HG02588 (cell line): ENCODE results near the gene LRRC52.

ENCODE experiments used
- ATAC-seq: cut with Tn5 transposase; IDR thresholded peaks from one replicate; pipeline ENCODE4 v1.9.1; 2021; ENCODE audit warnings: mild to moderate bottlenecking, moderate library complexity; ENCODE audit not compliant: unreplicated experiment

LRRC52 gene, protein sequence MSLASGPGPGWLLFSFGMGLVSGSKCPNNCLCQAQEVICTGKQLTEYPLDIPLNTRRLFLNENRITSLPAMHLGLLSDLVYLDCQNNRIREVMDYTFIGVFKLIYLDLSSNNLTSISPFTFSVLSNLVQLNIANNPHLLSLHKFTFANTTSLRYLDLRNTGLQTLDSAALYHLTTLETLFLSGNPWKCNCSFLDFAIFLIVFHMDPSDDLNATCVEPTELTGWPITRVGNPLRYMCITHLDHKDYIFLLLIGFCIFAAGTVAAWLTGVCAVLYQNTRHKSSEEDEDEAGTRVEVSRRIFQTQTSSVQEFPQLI

DNA sequence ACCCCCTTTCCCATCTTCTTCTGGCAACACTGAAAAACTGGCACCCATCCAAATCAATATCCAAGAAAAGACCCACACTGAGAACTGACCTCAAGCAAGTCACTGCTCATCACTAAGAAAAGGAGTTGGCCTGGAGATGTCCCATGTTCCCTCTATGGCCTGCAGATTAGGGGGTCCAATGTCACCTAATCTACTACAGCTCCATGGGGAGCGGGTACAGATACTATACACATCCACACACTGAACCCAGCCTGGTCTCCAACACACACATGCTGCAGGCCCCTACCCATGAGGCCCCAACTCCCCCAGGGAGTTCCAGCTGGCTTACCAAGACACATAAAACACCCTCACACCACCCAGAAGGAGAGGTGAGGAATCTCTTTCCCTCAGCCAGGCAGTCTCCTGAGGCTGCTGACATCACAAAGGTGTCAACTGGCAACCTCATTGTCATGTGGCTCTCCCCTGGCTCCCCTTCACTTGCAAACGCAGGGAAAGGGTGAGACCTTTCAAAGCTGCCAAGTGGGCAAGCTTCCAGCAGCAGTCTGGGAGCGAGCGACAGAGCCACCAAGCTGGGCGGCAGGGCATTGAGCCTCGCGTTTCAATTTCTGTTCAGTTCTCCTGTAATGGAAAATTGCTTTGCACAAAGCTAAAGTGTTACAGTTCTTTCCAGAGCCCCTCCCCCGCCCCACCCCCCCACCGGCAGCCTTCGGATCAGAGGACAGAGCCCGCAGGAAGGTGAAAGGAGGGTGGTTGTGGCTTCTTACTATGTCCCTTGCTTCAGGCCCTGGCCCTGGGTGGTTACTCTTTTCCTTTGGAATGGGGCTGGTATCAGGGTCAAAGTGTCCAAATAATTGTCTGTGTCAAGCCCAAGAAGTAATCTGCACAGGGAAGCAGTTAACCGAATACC, at the start of gene LRRC52:
LRRC52 (plus strand) TSS at position 469 of the 907 bp plus-strand sequence; CDS start at position 766, 297 bp downstream.
- ATAC-seq, result no peak

DNA sequence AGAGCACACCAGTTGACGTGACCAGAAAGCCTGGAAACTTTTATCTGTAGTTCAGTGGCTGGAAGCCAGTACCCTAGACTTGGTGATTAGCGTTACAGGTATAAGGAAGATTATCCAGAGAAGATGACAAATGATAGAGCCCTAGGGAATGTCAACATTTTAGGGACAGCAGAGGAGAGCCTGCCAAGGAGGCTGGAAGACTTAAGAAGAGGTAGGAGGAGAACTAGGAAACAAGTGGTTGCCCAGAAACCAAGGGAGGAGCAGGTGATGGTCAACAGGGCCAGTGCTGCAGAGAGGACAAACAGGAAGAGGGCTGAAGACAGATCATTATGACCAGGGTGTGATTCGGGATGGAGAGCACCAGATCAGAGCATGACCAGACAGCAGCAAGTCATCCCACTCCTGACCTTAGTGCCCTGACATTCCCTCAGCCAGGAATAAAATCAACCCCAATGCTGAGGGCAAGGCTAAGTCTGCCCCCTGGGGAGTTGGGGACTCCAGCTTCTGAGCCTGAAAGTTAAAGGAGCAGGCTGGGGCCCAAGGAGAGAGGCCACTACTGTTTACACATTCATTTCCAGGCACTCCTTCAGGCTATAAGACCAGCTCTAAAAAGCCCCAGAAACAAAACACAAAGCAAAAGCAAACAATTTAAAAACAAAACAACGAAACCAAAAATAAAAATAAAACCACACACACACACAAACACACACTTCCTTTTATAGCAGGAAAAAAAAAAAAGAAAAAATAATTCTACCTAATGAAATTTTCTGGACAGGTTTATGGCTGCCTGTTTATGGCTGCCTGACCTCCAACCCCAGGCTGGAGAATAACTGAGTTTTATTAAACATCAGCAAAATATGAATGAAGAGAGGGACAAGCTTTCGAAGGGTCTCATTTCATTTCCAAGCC, 48.6 kb upstream of the LRRC52 start:
- no peak for ATAC-seq

DNA sequence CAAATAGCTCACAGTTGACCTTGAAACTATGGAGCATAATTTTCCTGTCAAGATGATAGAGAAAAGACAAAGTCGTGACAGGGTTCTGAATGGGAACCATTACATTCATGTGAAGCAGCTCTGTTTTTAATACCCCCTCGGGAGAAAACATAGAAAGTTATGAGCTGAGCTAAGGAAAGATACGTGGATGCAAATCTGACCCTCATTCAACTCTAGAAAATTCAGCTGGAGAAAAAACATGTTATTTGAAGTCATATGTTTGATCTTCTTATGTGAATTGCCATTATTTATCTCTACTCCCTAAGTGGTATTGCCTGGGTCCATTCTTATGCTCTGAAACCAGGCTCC, 48.0 kb upstream of the LRRC52 start:
- no peak for ATAC-seq

DNA sequence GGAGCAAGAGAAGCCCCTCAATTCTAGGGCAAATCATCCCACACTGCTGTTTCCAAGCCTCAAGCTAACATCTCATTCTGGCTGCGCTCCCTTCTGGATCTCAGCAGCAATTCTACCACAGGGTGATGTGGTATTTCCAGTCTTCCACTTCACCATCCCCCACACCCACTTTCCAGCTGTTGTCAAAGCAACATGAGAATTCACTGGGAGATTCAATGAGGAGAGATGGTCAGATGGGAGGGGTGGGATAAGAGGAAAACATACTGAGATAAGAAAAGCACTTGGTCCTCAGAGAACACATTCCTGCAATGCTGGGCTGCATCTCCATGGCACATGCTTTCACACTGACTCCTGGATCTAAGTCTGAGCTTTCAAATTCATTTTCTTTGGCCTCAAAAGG, 47.3 kb upstream of the LRRC52 start:
- ATAC-seq, result no peak

DNA sequence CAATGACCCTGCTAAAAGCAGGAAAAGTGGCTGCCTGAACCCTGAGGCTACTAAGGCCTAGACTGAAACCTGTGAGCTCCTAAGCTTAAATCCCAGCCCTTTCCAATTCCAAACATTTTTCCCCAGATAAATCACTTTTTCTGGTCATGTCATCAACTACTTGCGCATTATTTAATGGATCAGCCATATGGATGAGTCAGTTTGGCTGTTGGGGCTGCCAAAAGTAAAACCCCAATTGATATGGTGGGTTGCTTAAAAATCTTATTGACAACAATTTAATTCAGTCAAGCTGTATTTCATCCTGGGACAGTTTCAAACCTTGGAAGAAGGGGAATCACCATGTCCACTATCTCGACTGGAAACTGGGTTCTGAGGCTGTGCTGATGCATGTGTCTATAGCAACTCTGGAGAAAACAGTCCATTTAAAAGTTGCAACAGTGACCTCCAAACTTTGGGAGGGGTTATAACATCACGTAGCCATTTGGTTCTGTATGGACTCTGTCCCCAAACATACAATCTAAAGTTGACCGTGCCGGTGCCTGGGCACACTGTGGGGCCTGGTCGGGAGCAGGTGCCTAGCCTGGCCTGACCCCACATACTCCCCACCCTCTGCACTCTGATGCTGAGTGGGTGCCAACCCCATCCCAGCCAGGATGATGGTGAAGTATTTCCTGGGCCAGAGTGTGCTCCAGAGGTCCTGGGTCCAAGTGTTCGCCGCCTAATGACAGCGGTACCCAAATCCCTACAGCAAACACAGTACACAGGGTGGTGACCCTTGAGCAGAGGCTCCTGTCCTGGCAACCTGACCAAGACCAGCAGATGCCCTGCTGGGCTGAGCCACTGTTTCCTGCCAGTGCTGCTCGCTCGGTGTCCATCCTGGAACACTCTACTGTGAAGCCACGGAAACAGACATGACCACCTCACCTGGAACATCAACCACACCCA, 46.5 kb upstream of the LRRC52 start:
- no peak for ATAC-seq

DNA sequence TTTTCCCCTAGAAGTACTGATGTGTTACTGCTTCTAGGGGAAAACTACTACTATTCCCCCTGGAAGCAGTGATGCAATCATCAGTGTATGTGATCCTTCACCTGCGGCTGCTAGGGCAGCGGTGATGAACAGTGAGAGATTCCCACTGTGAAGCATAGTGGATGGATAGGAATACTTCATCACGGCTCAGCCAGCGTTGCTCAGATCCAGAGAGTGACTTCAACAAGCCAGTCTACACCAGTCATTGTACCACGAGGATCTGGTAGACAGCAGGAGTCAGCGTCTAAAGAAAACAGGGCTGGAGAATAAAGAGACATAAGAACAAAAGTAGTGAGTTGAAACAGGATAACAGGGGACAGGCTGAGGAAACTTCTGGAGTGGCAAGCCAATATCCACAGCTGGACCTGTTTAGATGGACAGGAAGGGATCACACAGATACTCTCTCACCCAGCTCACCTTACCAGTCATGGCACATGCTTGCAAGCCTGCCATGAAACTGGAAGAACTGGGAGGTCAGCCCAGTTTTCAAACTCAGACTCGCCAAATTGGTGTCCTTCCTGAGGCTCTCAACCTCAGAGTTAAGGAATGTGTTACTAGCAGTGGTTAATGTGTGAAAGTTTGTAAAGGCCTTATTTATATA, 42.4 kb upstream of the LRRC52 start:
- no peak for ATAC-seq

DNA sequence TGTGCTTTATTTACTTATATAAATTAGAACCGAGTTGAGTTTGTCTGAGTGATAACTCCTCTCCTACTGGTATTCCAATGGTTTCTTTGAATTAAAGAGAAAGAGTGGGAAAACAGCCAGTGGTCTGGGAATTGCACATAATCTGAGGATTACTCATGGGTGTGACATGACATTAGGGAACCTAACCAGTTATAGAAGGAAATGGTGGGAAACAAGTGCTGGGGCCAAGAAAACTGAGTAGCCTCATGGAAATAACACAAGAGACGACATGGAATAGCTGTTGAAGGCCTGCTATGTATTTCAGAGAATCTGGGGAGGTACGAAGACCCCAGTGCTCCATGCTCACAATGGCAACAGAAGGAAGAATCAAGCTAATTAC, 41.8 kb upstream of the LRRC52 start:
- no peak for ATAC-seq

DNA sequence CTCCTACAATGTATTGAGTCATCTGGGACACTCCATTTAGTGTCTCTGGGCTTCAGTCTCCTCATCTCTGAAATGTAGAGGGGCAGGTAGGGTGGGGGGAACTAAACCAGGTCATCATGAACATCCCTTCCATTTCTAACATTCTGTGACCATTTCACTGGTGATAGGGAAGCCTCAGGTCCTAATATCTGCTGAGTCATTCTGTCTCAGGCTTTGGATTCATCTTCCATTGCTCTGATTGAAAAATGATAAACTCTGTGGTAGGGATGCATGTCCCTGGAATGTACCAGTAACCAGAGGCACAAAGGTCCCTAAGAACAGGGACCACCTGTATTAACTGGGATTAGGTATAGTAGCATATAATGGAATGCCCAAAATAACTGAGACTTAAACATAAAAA, 36.2 kb upstream of the LRRC52 start:
- ATAC-seq, result no peak

DNA sequence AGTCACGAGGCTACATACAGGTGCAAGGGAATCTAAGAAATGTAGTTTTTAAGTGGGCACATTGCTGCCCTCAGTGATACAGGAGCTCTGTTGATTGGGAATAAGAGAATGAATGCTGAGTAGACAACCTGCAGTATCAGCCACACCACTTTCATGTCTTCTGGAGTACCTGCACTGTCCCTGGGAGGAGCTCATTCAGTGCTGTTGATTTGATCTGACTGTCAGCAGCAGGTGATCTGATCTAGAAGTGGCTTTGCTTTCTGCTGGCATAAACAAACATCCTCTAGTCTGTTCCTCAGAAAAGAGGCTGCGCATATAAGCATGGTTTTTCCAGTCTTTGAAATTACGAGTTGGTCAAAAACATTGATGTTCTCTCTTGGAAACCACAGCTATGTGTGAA, 35.5 kb upstream of the LRRC52 start:
- ATAC-seq, result no peak

DNA sequence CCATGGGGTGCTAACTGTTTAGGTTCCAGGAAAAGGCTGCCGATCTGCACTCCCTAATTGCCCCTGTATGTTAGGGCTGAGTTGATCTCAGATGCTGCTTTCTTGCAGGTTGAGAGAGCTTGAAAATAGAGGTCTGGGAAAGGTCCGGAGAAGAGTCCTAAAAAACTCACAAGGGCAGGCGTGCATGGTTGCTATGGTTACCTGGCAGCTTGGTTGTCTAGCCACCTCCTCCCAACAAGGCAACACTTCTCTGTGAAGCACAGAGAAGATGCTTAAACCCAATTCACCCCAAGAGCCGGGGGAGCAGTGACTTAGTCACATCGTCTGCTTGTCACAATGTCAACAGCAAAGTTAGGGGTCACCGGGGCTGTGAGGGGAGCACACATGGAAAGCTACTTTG, 31.0 kb upstream of the LRRC52 start:
- ATAC-seq, result no peak

DNA sequence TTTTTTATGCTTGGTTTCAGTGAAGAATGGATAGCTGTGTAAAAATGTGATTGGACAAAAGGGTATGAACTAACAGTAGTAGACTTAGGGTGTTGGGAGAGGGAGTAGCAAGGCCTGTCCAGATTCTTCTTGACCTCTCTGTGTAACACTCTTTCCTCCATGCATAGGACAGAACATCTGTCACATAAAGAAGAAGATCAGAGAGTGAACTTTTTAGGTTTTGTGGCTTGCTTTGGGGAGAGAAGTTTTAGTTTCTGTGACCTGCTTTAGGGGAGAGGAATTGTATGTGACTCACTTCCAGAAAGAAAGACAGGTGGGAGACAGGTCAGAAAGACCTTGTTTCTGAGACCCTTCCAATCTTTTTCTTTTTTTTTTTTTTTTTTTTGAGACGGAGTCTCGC, 27.3 kb upstream of the LRRC52 start:
- ATAC-seq, result no peak

DNA sequence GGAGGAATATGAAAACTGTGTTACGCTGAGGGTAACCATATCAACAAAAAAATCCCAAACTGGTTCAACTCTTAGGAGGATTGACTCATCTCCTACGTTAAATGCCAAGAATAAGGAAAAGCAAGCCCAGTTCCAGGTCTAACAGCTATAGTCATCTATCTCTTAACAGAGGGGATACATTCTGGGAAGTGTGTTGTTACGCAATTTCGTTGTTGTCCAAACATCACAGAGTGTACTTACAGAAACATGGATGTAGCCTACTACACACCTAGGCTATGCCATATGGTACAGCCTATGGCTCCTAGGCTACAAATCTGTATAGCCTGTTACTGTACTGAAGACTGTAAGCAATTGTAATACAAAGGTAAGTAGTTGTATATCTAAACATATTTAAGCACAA, 23.2 kb upstream of the LRRC52 start:
- ATAC-seq, result no peak

DNA sequence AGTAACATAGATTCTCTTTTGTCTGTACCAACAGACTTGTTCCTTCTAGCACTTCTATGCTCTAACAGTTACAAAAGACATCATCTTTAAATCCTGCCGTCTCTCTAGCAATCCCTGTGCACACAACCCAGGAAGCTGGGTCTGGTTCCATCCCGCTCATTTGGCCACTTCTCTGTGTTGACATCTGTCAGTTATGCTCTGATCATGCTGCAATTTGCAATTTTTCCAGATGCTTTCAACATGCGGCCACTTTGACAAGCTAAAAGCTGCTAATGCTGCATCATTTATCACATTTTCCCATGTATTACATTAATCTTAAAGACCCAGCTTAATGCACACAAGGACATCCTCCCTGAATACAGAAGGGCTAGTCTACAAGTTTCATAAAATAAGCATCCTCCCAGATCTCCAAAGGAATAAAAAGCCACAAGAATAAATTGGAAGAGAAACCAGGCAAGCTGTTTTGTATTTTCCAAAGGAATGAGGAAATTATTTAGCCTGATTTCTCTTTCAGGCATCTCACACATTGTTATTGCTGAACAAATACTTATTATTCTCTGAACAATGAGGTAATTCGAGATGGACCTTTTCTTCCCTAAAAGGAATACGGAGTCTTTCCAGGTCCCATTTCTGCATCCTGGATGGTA, 19.0 kb upstream of the LRRC52 start:
- no peak for ATAC-seq

DNA sequence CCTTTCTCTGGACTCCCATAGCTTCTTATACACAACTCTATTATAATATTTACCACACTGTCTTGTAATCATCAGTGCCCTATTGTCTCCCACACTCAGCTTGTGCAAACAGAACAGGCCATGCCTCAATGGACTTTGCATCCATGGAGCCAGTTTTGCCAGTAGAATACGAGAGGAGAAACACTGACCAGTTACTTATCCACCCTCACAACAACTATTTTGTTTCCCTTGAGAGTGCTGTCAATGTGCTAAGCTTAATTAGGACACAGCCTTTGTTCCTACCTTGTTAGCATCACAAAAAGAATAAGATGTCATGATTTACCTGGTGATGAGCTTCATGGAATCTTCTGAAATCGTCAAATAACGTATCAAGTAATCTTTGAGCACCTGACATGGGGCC, 18.1 kb upstream of the LRRC52 start:
- ATAC-seq, result no peak

DNA sequence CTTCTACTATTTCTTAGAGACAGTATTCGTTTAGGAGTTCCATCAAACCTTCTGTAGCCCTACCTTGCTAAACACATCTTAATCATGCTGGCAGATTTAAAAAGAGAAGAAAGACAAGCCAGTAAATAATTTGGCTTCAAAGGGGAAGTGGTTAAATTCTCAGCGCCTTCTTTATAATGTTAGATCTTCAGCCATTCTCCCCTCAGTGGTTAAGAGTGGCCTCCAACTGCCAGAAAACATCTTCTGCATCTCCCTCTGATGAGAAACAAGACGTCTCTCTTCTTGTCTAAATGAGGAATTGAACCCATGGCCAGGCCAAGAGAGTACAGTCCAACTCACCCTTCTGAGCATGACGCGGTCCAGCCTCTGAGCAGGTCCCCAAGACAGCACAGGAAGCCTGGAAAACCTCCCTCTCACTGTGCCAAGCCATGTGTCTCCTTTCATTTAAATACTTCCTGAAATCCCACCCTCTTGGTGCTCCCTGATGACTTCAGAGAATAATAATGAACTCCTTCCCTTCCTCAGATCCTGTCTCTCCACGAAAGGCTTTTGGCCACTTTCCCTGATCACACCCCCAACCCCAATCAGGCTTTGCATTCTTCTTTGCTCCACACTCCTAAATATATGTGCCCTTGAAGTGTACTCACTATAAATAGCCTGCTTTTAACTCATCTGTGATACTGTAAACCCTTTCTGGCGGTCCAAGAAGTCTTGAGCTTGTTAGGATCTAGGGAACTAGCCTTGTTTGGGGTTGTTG, 16.4 kb upstream of the LRRC52 start:
- no peak for ATAC-seq

DNA sequence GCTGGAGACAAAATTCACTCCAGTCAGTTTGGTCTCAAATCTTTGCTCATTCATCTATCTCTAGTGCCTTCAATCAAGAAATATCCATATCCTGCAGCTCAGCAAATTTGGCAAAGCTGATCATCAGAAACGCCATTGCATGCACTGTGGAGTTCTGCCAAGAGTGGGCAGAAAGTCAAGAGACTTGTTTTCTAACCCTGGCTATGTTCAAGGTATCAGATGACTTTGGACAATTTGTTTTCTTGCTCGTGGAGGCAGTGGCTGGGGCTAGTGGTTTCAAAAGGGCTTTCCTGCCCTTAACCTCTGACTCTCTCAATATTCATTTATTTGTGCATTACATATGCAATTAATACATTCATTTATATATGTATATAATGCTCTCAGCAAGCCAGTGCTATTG, 12.8 kb upstream of the LRRC52 start:
- ATAC-seq, result no peak

DNA sequence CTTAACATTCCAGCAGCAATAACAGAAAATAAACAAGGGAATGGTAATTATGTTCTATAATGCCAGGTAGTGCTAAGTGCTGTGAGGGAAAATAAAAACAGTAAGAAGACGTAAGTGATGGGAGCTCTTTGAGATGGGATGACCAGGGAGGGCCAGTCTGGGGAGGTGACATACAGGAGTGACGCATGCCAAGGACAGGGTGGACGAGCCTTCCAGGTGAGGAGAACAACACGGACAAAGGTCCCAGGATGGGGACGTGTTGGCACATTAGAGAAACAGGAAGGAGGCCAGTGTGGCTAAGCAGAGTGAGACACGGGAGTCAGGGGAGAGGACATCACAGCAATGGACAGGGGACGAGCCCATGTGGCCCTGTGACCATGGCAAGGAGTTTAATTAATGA, 11.7 kb upstream of the LRRC52 start:
- ATAC-seq, result no peak

DNA sequence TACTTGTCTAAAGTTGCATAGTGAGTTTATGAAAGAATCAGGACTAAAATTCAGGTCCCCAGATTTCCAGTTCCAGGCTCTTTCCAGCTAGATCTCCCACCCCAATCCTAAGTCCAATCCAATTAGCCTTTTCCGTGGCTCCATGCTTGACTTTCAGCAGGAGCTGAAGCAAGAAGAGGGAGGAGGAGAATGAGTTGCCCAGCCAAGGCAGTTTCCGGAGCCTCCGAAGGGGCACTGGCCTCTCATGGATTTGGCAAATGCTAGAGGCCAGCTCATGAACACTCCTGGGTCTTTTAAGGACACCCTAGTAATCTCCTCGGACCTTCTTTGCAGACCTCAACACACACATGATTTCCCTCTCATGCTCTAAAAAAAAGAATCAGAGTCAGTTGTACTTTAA, 10.5 kb upstream of the LRRC52 start:
- no peak for ATAC-seq

DNA sequence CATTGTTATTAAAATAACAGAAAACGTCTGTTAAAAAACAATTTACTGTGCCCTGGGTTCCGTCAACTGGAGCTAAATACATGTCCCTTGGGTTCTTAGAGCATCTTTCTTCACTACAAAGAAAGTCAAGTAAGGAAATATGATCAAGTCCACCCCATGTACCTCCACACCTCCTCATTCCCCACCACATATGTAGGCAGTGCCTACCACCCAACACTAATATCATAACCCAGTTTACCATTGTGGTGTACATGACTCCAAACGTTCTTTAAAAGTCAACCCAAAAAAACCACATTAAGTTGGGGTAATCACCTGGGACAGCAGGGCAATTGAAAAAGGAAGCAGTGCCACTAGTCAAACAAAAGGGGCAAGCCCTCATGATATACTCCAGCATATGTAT, 7.8 kb upstream of the LRRC52 start:
- ATAC-seq, result no peak
